Cardiac ventricle fibroblast (primary cell): ENCODE results near the gene GRPEL1. TPM values are rescaled to one million over a fixed set of nuclear protein-coding genes. Genes with fewer than 3 reads are reported as not detected.

Source experiments
- total RNA-seq: library from RNA; depleted of rRNA; stranded (reverse); fragments of >200 nt; gene quantifications from 2 replicates; pipeline ENCODE4 v1.2.3, GENCODE V29; 2015

Gene GRPEL1
- 19.2 and 23.2 TPM in 2 replicates for total RNA-seq

DNA sequence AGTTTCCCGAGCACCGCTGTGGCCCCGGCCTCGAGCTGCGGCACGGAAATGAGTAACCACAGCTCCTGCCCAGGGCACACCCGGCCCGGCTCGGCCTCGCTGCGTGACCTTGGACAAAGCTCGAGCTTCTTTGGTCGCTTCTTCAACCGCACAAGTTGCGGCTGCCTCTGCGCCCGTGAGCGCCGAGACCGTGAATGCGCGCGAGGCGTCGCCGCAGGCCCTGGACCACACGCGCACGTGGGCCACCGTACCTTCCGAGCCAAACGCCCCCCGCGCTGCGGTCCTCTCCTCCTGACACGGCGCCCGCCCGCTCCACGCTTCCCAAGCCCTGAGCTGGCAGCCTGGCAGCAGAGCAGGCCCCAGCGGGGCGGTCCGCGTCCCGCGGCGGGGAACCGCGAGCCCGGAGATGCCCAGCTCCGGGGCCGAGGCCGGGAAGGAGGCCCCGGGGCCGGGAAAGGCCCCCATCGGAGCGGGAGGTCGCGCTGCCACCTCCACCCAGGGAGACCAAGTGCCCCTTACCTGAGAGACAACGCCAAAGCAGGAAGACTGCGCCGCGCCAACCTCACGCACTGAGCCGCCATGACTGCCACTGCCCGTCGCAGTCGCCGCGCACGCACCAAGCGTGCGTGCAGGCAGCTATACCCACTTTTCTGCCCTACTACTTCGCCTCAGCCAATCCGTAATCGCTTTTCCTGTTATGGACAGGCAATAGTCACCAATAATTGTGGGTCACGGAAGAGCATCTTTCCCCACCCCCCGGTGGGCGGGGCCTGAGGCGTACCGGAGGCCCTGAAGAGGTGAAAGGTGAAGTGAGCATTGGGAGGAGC lies at the start of gene GRPEL1:
Gene GRPEL1, minus strand, starts transcription at position 613 of the 827 bp plus-strand sequence. Its CDS starts 32 bp downstream, at position 581.

GRCh38 chr4:7043284-7044136 lies 24.4 kb downstream of the GRPEL1 start, which contains the start of gene TADA2B:
TADA2B (plus strand) TSS chr4:7043372; CDS start chr4:7043580, 208 bp downstream.

Other genes starting within 250 kb of the GRPEL1 start
- gene TBC1D14, start 158.2 kb downstream of the GRPEL1 start, total RNA-seq = 18.4 and 24.4 TPM in 2 replicates
- gene TADA2B, start 24.7 kb downstream of the GRPEL1 start, total RNA-seq = 14.5 and 21.9 TPM in 2 replicates
- 0.49 and 3.0 TPM in 2 replicates for gene SORCS2, start 124.5 kb upstream of the GRPEL1 start, total RNA-seq